Mucosa of stomach (tissue), 1 donor: ENCODE data around the gene ADAMTS15.

Experiments used
- H3K27me3 ChIP-seq: one replicate; pipeline ENCODE4 v1.7.0; 2013; ENCODE audit warnings: mild to moderate bottlenecking, low read length; ENCODE audit not compliant: control insufficient read depth, insufficient read depth
- H3K36me3 ChIP-seq: one replicate; pipeline ENCODE4 v1.7.0; 2013; ENCODE audit warnings: low read length; ENCODE audit not compliant: control insufficient read depth, insufficient read depth
- H3K4me1 ChIP-seq: one replicate; pipeline ENCODE4 v1.7.0; 2013; ENCODE audit warnings: mild to moderate bottlenecking, low read length; ENCODE audit not compliant: control insufficient read depth, insufficient read depth
- H3K4me3 ChIP-seq: one replicate; pipeline ENCODE4 v1.7.0; 2013; ENCODE audit warnings: low read length
- H3K9ac ChIP-seq: one replicate; pipeline ENCODE4 v1.7.0; 2013; ENCODE audit warnings: mild to moderate bottlenecking, low read length, moderate library complexity
- H3K9me3 ChIP-seq: one replicate; pipeline ENCODE4 v1.7.0; 2013; ENCODE audit warnings: mild to moderate bottlenecking, low read length, moderate library complexity; ENCODE audit not compliant: control insufficient read depth
- donor health status: Pancreatic carcinoma.

Gene ADAMTS15

GRCh38 chr11:130421697-130422096 lies 26.7 kb upstream of the ADAMTS15 start:
- Histone ChIP-seq H3K9ac (no peak overlapping the region), H3K9me3 (no peaks in the 10 kb centered on the region), H3K4me3 (no peak overlapping the region), H3K4me1 (peaks cover 18% of the 10 kb centered on the region), H3K27me3 (peaks cover 42% of the 10 kb centered on the region), H3K36me3 (no peaks in the 10 kb centered on the region)

- H3K4me1 ChIP-seq, result peaks cover 18% of the 10 kb centered on the region
- peaks cover 49% of the 10 kb centered on the region for H3K27me3 ChIP-seq
These were observed 26.0 kb upstream of the ADAMTS15 start for GRCh38 chr11:130422251-130422995.

DNA sequence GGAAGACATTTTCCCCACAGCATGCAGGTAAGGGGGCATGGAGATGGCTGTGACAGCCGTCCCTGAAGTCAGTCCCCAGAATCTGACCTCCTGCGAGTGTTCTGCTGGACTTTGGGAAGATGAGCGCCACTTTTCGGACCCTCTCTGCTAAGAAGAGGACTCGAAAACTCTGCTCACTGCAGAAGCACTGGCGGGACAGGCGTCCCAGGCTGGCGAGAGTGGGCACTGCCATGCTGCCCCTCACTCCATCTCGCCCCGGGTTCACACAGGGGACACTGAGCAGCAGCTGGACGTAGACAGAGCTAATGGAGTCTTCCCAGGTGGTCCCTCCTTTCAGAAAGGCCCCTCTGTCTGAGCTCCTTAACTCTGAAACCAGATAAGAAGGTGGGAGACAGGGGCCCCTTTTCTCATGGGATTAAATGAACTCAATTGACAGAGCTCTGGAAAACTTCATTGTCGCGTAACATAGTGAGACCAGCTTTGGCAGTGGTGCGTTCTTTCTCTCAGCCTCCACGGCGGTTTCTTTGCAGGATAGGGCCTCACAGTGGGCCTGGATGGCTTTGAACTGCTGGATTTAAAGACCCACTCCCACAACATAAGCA lies 24.8 kb upstream of the ADAMTS15 start:
- Histone ChIP-seq H3K27me3 (peaks cover 56% of the 10 kb centered on the region), H3K4me3 (no peak overlapping the region), H3K9me3 (no peaks in the 10 kb centered on the region), H3K36me3 (no peaks in the 10 kb centered on the region), H3K9ac (no peak overlapping the region), H3K4me1 (peaks cover 18% of the 10 kb centered on the region)

More at GRCh38 chr11:130422251-130422995, 26.0 kb upstream of the ADAMTS15 start:
- Histone ChIP-seq H3K9ac (no peak overlapping the region), H3K36me3 (no peaks in the 10 kb centered on the region), H3K9me3 (no peaks in the 10 kb centered on the region), H3K4me3 (no peak overlapping the region)

DNA sequence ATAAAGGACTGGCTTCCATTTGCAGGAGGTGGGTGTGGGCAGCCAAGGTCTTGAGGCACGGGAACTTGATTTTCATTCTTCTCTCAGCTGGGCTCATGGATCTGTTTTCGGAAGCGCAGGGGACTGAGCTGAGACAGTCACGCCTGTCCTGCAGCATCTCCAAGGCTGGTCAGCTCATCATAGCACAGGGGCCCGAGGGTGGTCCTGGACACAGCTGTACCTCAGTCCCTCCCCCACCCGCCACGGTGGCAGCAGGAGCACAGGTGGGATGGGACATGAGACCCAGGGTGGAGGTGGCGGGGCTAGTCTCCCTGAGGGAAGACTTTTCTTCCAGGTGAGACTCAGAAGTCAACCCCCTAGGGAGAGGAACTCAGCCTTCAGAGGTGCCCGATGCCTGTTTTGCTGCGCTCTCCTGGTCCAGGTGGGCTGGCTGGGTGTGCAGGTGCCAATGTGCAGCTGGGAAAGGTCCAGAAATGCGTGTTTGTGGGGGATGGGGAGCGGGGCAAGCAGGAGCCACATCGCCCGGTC lies 23.8 kb upstream of the ADAMTS15 start:
- Histone ChIP-seq H3K27me3 (peaks cover 66% of the 10 kb centered on the region), H3K9ac (no peak overlapping the region), H3K9me3 (no peaks in the 10 kb centered on the region), H3K36me3 (no peaks in the 10 kb centered on the region), H3K4me3 (no peak overlapping the region), H3K4me1 (peaks cover 17% of the 10 kb centered on the region)

DNA sequence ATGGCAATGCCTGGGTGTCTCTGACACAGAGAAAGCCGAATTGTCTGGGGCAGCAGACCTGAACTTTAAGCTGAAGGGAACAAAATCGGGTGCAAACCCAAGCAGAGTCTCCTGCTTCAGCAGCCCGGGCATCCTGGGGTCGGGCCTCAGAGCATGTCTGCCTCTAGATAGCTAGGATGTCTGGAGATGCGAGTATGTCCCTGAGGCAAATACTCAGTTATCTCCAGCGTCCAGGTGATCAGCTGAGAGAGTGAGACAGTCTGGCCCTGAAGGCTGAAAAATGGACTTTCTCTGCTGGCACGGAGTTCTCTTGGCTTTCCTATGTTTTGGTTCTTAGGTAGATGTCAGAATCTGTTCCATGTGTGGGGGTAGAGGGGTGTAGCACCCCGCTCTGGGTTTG lies 23.3 kb upstream of the ADAMTS15 start:
- H3K9me3 ChIP-seq, result no peaks in the 10 kb centered on the region
- H3K4me3 ChIP-seq, result no peak overlapping the region
- peaks cover 12% of the 10 kb centered on the region for H3K4me1 ChIP-seq
- H3K9ac ChIP-seq, result no peak overlapping the region
- H3K27me3 ChIP-seq, result peaks cover 71% of the 10 kb centered on the region
- no peaks in the 10 kb centered on the region for H3K36me3 ChIP-seq

DNA sequence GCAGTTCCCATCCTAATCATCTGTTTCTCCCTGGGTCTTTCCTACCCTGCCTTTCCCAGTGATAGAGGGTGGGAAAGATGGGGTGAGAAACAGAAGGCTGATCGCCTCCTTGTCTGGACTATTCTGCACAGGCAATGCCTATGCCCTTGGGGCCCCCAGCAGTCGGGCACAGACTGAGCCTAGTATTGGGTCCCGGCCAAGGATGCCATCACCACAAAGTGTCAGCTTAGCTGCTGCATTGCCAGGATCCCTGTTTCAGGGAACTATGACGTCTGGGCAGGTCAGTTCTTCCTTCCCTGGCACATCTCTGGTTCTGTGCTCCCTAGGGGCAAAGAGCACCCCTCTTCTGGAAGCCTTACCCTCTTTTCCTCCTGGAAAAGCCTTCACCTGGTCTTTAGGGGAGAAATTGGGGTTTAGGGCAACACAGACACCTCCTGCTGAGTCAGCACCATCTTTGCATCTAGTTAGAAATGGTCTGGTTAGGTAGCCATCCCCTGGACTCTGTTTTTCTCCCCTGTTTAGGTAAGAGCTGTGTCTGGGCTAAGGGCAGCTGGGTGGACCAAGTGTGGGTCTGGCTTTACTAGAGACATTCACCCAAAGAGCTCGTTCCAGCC lies 22.1 kb upstream of the ADAMTS15 start:
- no peak overlapping the region for H3K9ac ChIP-seq
- H3K4me3 ChIP-seq, result no peak overlapping the region
- H3K36me3 ChIP-seq, result no peaks in the 10 kb centered on the region
- H3K9me3 ChIP-seq, result no peaks in the 10 kb centered on the region
- peaks cover 69% of the 10 kb centered on the region for H3K27me3 ChIP-seq
- peaks cover under 1% of the 10 kb centered on the region for H3K4me1 ChIP-seq

DNA sequence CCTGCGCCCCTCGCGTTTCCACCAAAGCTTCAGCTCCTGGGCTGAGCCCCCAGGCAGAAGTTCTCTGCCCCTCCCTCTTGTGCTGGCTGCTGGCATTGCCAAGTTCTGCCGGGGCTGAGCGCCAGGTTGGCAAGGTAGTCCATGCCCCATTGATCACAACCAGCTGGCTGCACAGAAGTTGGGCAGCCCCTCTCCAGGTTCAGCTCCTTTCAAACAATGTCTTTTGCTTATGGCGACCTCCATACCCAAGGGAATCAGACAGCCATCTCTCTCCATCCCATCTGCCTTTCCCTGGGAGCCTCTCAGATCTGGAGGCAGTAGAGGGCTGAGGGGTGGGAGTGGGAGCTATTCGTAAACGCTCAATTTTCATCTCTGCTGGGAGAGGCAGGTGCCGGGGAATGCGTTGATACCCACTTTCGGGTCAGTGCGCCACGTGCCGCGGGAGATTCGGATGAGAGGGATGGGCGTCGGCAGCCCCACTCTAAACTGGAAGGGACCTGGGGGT lies 21.6 kb upstream of the ADAMTS15 start:
- H3K4me1 ChIP-seq, result no peaks in the 10 kb centered on the region
- H3K36me3 ChIP-seq, result no peaks in the 10 kb centered on the region
- H3K27me3 ChIP-seq, result peaks cover 66% of the 10 kb centered on the region

GRCh38 chr11:130427581-130428315 lies 20.7 kb upstream of the ADAMTS15 start:
- H3K4me3 ChIP-seq, result no peak overlapping the region
- no peak overlapping the region for H3K9ac ChIP-seq
- no peaks in the 10 kb centered on the region for H3K4me1 ChIP-seq
- no peaks in the 10 kb centered on the region for H3K9me3 ChIP-seq
- peaks cover 66% of the 10 kb centered on the region for H3K27me3 ChIP-seq
- H3K36me3 ChIP-seq, result no peaks in the 10 kb centered on the region

More for the DNA sequence above, 21.6 kb upstream of the ADAMTS15 start:
- Histone ChIP-seq H3K9ac (no peak overlapping the region), H3K4me3 (no peak overlapping the region), H3K9me3 (no peaks in the 10 kb centered on the region)

DNA sequence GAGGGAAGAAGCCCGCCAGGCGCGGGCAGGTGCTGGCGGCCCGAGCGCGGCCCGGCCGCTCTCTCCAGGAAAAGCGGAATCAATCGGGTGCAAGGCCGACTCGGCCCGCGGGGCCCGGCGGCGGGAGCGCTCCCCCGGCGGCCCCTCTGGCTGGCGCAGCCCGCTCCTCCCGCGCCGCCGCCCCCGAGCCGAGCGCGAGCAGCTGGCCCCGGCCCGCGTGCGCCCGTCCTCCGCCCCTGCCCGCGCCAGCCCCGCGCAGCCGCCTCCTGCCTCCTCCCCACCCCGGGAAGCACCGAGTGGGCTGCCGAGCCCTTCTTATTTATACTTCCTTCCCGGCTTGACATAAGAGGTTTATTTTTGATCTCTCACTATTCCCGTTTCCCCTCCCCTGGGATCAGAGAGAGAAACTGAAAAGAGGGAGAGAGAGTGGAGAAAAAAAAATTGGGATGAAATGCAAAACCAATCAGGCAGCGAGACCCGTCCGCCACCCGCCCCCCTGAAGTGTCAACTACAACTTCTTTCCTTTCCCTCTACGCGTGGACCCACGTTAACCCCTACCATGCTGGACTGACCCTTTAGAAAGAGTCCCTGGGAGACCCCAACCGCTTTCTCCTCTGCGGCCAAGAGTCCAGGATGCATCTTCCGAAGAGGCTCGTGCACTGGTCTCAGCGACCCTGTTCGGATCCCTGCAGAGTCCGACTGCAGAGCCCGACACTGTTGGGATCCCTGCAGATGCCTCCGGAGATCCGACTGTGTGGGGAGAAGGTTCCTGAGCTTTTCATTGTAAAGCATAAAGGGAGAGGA lies 19.9 kb upstream of the ADAMTS15 start, which contains the start of gene ADAMTS8:
Gene ADAMTS8 (minus strand): TSS at position 294 of the 804 bp plus-strand sequence. CDS start 323 bp downstream, outside the sequence.
- Histone ChIP-seq H3K27me3 (peaks cover 58% of the 10 kb centered on the region), H3K9ac (no peak within 1 kb of the TSS), H3K9me3 (no peaks in the 10 kb centered on the region), H3K4me3 (no peak within 1 kb of the TSS), H3K36me3 (no peaks in the 10 kb centered on the region), H3K4me1 (no peaks in the 10 kb centered on the region)

DNA sequence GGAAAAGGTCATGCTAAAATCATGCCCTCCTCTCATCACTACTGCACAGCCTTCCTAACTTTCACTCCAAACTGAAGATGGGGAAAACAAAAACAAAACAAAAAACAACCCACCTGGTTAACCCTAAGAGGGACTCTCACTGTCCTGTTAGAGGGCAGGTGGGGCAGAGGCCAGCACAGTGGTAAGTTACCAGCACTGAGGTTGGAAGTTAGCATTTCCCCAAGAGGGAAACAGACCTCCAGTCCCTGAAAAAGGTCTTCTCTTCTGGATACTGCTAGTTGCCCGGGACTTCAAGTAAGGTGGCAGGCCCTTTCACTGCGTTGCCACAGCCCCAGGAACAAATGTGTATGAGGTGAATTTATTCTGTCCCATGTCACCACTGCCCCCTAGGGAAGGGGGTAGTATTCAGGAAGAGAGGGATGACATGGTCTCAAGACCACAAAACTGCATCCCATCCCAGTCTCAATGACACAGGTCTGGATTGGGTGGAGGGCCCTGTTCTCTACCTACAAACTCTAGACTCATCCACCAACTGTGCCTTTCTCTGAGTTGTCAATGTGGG lies 19.2 kb upstream of the ADAMTS15 start:
- Histone ChIP-seq H3K9ac (no peak overlapping the region), H3K27me3 (peaks cover 54% of the 10 kb centered on the region), H3K4me3 (no peak overlapping the region), H3K4me1 (no peaks in the 10 kb centered on the region), H3K9me3 (no peaks in the 10 kb centered on the region), H3K36me3 (no peaks in the 10 kb centered on the region)

DNA sequence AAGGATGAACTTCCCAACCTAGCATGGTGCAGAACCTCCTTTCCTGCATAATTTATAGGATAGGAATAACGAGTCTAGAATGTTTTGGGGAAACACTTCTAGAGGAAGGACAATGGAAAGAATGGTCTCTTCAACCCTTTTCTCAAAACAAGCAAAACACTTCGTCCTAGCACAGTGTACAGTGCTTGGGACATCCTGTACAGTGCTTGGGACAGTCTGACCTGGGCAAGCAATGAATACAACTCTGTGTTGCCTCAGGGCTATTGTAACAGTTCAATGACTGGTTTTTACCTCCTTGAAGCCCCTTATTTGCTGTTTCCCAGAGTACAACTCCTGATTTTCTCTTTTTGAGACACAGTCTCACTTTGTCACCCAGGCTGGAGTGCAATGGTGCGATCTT lies 18.5 kb upstream of the ADAMTS15 start:
- Histone ChIP-seq H3K4me3 (no peak overlapping the region), H3K9me3 (no peaks in the 10 kb centered on the region), H3K36me3 (no peaks in the 10 kb centered on the region), H3K27me3 (peaks cover 46% of the 10 kb centered on the region), H3K9ac (no peak overlapping the region), H3K4me1 (no peaks in the 10 kb centered on the region)
